Measurements from ENCODE around the gene DISP1. TPM values are rescaled to one million over a fixed set of nuclear protein-coding genes. Genes with fewer than 3 reads are reported as not detected.

DISP1 gene
- total and polyA plus RNA-seq, 10 of the 15 experiments (the other 5 are each of a cell fraction or from before 2014, with no cell fraction given): 0.11 to 1.4 (median 0.72) TPM

DNA sequence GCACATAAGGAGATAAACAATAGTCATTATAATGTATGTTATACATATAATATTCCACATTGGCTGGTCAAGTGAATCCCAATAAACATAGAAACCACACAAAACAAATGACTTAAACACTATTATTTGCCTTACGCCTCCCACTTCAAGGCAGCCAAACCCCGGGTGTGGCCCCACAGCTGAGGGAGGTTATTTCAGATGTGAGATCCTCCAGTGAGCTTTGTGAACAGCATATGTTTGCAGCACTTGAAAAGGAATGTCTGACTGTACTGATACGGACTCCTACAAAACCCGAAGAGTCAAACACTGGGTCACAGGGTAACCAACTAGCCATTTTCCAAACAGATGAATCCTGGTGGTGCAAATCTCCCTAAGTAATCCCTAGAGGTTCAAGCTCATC, 27.1 kb upstream of the DISP1 start:
- H3K36me3 ChIP-seq (ENCODE audit: control insufficient read depth in 2 of 2, insufficient read depth in 2 of 2, low read length in 1 of 2): no peaks in the 10 kb centered on the region
- H4K20me1 ChIP-seq (ENCODE audit: control insufficient read depth, insufficient read depth): no peaks in the 10 kb centered on the region
- DNase-seq (ENCODE audit: low read depth, low spot score) (no peak), FAIRE-seq (no peak), ATAC-seq (no peak)
- intact Hi-C loops (cut with micrococcal nuclease; ENCODE audit: unreplicated experiment) (no loop called here), in situ Hi-C loops (cut with MboI) (no loop called here)
- H3K79me2 ChIP-seq (ENCODE audit: control insufficient read depth, insufficient read depth, low read length): no peaks in the 10 kb centered on the region
- no peak overlapping the region for H3K9ac ChIP-seq (ENCODE audit: control insufficient read depth, insufficient read depth, low read length)
- ChIA-PET CTCF (interaction anchor here (1.2 kb wide), 1 partner anchor 56 kb away, joined by 3 read pairs; no protein-coding TSS in a partner anchor), RAD21 (ENCODE audit: unreplicated experiment) (no interaction called here), SMC1A (ENCODE audit: uncharacterized antibody, unreplicated experiment) (interaction anchor here (0.5 kb wide), 1 partner anchor 15 kb away, joined by 3 read pairs; no protein-coding TSS in a partner anchor), POLR2A (no interaction called here)
- H3K27me3 ChIP-seq (replicated peaks in 1 of 2; ENCODE audit: control insufficient read depth in 2 of 2, insufficient read depth in 2 of 2, low read length in 1 of 2): peaks cover 0 to 2% of the 10 kb centered on the region in 2 experiments; a peak in 2 of 4 replicates
- H3K4me3 ChIP-seq: no peak overlapping the region
- H3K4me1 ChIP-seq (ENCODE audit: control insufficient read depth, insufficient read depth, low read length): no peaks in the 10 kb centered on the region
- BruUV-seq (replicated peaks): no TSS peak
- TF ChIP-seq, protein P1, sequence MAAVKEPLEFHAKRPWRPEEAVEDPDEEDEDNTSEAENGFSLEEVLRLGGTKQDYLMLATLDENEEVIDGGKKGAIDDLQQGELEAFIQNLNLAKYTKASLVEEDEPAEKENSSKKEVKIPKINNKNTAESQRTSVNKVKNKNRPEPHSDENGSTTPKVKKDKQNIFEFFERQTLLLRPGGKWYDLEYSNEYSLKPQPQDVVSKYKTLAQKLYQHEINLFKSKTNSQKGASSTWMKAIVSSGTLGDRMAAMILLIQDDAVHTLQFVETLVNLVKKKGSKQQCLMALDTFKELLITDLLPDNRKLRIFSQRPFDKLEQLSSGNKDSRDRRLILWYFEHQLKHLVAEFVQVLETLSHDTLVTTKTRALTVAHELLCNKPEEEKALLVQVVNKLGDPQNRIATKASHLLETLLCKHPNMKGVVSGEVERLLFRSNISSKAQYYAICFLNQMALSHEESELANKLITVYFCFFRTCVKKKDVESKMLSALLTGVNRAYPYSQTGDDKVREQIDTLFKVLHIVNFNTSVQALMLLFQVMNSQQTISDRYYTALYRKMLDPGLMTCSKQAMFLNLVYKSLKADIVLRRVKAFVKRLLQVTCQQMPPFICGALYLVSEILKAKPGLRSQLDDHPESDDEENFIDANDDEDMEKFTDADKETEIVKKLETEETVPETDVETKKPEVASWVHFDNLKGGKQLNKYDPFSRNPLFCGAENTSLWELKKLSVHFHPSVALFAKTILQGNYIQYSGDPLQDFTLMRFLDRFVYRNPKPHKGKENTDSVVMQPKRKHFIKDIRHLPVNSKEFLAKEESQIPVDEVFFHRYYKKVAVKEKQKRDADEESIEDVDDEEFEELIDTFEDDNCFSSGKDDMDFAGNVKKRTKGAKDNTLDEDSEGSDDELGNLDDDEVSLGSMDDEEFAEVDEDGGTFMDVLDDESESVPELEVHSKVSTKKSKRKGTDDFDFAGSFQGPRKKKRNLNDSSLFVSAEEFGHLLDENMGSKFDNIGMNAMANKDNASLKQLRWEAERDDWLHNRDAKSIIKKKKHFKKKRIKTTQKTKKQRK (IDR thresholded peaks at IDR 0.05; ENCODE audit: low read depth, low read length): no peak
- TF ChIP-seq ZNF384 (IDR thresholded peaks at IDR 0.05; ENCODE audit: borderline replicate concordance, low read depth, low read length) (no peak), STAT1 (conservative IDR thresholded peaks at IDR 0.05) (no peak), SIN3A (IDR thresholded peaks at IDR 0.05; ENCODE audit: low read depth, low read length) (no peak), SREBF1 (IDR thresholded peaks at IDR 0.05; ENCODE audit: low read length) (no peak), SMARCA5 (IDR thresholded peaks at IDR 0.05) (no peak)
- TF ChIP-seq, protein P2, sequence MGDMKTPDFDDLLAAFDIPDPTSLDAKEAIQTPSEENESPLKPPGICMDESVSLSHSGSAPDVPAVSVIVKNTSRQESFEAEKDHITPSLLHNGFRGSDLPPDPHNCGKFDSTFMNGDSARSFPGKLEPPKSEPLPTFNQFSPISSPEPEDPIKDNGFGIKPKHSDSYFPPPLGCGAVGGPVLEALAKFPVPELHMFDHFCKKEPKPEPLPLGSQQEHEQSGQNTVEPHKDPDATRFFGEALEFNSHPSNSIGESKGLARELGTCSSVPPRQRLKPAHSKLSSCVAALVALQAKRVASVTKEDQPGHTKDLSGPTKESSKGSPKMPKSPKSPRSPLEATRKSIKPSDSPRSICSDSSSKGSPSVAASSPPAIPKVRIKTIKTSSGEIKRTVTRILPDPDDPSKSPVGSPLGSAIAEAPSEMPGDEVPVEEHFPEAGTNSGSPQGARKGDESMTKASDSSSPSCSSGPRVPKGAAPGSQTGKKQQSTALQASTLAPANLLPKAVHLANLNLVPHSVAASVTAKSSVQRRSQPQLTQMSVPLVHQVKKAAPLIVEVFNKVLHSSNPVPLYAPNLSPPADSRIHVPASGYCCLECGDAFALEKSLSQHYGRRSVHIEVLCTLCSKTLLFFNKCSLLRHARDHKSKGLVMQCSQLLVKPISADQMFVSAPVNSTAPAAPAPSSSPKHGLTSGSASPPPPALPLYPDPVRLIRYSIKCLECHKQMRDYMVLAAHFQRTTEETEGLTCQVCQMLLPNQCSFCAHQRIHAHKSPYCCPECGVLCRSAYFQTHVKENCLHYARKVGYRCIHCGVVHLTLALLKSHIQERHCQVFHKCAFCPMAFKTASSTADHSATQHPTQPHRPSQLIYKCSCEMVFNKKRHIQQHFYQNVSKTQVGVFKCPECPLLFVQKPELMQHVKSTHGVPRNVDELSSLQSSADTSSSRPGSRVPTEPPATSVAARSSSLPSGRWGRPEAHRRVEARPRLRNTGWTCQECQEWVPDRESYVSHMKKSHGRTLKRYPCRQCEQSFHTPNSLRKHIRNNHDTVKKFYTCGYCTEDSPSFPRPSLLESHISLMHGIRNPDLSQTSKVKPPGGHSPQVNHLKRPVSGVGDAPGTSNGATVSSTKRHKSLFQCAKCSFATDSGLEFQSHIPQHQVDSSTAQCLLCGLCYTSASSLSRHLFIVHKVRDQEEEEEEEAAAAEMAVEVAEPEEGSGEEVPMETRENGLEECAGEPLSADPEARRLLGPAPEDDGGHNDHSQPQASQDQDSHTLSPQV (IDR thresholded peaks at IDR 0.05): no peak
- no peak overlapping the region for H3K4me2 ChIP-seq (ENCODE audit: control insufficient read depth, insufficient read depth)
- no peak overlapping the region for H3K27ac ChIP-seq (ENCODE audit: control insufficient read depth, insufficient read depth)
- no peak overlapping the region for H2AFZ ChIP-seq (ENCODE audit: control insufficient read depth, low read depth, low read length)
- WGBS (ENCODE audit: insufficient coverage, insufficient replicate concordance, low lambda C conversion rate, missing lambda C conversion rate): 58% methylated on average over 4 of the region's 4 CpGs
- H3K9me3 ChIP-seq (replicated peaks; ENCODE audit: control insufficient read depth, insufficient read depth, low read length): peaks cover 7% of the 10 kb centered on the region

Measured in GM12878 (cell line).